CD8-positive, alpha-beta memory T cell (primary cell): ENCODE results near the gene SCO1. TPM values are rescaled to one million over a fixed set of nuclear protein-coding genes. Genes with fewer than 3 reads are reported as not detected.

Experiments
- CTCF ChIA-PET: fragments of 350-600 bp; sonication (Branson Sonifier 250); formaldehyde crosslinking; loops from one replicate; lab custom pipeline; 2021; ENCODE audit warnings: antibody characterized with exemption; lab: Charles Lee
- POLR2A ChIA-PET: fragments of 350-600 bp; sonication (Branson Sonifier 250); formaldehyde crosslinking; loops from one replicate; lab custom pipeline; 2021; ENCODE audit warnings: antibody characterized with exemption; lab: Charles Lee
- DNase-seq, 5 donors: peaks; one replicate each; pipeline versions ENCODE4 v3.0.0 to v3.0.0-alpha.2; 2020 to 2022; ENCODE audit warnings: mixed read lengths in 1 of 5
- H3K27ac ChIP-seq: one replicate; pipeline ENCODE4 v1.7.0; 2013; ENCODE audit warnings: low read depth, mild to moderate bottlenecking, low read length, moderate library complexity
- H3K27me3 ChIP-seq: 2 replicates; pipeline ENCODE4 v1.7.0; 2013; ENCODE audit warnings: low read length, mild to moderate bottlenecking; ENCODE audit not compliant: insufficient read depth, poor library complexity, severe bottlenecking
- H3K36me3 ChIP-seq: 2 replicates; pipeline ENCODE4 v1.7.0; 2013; ENCODE audit warnings: mild to moderate bottlenecking, low read length, moderate library complexity; ENCODE audit not compliant: insufficient read depth
- H3K4me1 ChIP-seq: 2 replicates; pipeline ENCODE4 v1.7.0; 2013; ENCODE audit warnings: mild to moderate bottlenecking, low read length, moderate library complexity; ENCODE audit not compliant: insufficient read depth
- H3K4me3 ChIP-seq: 2 replicates; pipeline ENCODE4 v1.7.0; 2013; ENCODE audit warnings: mild to moderate bottlenecking, low read length
- H3K9me3 ChIP-seq: 2 replicates; pipeline ENCODE4 v1.7.0; 2013; ENCODE audit warnings: mild to moderate bottlenecking, low read length
- H3K27ac Mint-ChIP-seq, 8 donors: one replicate each; pipeline ENCODE4 v1.8.0; 2020 to 2021; ENCODE audit warnings: mixed read lengths in 8 of 8, mild to moderate bottlenecking in 6 of 8, inconsistent platforms in 3 of 8, moderate library complexity in 3 of 8
- H3K27me3 Mint-ChIP-seq, 2 donors: one replicate each; pipeline ENCODE4 v1.8.0; 2020 to 2021; ENCODE audit warnings: mixed read lengths in 2 of 2, mild to moderate bottlenecking in 1 of 2, moderate library complexity in 1 of 2
- H3K36me3 Mint-ChIP-seq, 3 donors: one replicate each; pipeline ENCODE4 v1.8.0; 2020 to 2021; ENCODE audit warnings: mixed read lengths in 3 of 3, inconsistent platforms in 1 of 3, mild to moderate bottlenecking in 1 of 3
- H3K4me1 Mint-ChIP-seq, 3 donors: one replicate each; pipeline ENCODE4 v1.8.0; 2020 to 2021; ENCODE audit warnings: mixed read lengths in 3 of 3, inconsistent platforms in 1 of 3, mild to moderate bottlenecking in 1 of 3
- H3K4me3 Mint-ChIP-seq, 7 donors: one replicate each; pipeline ENCODE4 v1.8.0; 2020 to 2021; ENCODE audit warnings: mixed read lengths in 7 of 7, mild to moderate bottlenecking in 6 of 7, moderate library complexity in 4 of 7, inconsistent platforms in 2 of 7
- H3K9me3 Mint-ChIP-seq, 5 donors: one replicate each; pipeline ENCODE4 v1.8.0; 2020 to 2022; ENCODE audit warnings: mixed read lengths in 5 of 5, mild to moderate bottlenecking in 3 of 5, moderate library complexity in 2 of 5, inconsistent platforms in 1 of 5
- polyA plus RNA-seq: library from polyadenylated mRNA; unstranded; fragments of 300-500 nt; fragmentation: Illumina TruSeq; gene quantifications from one replicate; pipeline ENCODE4 v1.2.3, GENCODE V29; 2021
- total RNA-seq, 2 experiments: library from RNA; stranded (reverse); gene quantifications; one replicate each; pipeline ENCODE4 v1.2.3, GENCODE V29; 2021

SCO1 gene
- total and polyA plus RNA-seq, 3 experiments from 2014 or later = 15.9 to 46.9 (median 45.5) TPM

DNA sequence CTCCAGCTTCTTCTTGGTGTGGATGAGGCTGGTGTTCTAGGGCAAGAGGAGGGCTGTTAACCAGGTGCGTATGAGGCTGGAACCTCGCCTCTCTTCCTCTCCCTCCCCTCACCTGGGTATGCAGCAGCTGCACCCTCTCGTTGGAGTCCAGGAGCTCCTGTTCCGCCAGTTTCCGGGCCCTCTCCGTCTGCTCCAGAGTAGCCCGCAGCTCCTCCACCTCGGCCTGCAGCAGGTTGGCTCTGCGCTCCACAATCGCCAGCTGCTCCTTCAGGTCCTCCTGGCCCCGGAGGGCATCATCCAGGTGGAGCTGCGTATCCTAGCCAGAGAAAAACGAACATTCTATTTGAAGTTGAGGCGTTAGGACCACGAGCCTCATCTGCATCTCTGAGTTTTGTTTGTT lies 65.6 kb downstream of the SCO1 start:
- ChIA-PET POLR2A (no interaction called here), CTCF (interaction anchor here (1.1 to 7.7 kb wide), 4 partner anchors 9 to 213 kb away, joined by 3 to 73 read pairs (median 17); no protein-coding TSS in a partner anchor)
- no peak overlapping the region for H3K27ac ChIP-seq
- no peak overlapping the region for H3K4me3 ChIP-seq
- Mint-ChIP-seq H3K4me1 (peaks cover 0 to 3% (median 3%) of the 10 kb centered on the region in 3 donors), H3K27ac (peak overlapping the region in 1 of 8 donors; percentile 61), H3K9me3 (no peaks in the 10 kb centered on the region), H3K36me3 (peaks cover 0 to 43% (median 12%) of the 10 kb centered on the region in 3 donors), H3K27me3 (no peaks in the 10 kb centered on the region), H3K4me3 (no peak overlapping the region)
- DNase-seq = no peak
- H3K4me1 ChIP-seq = no peaks in the 10 kb centered on the region
- H3K27me3 ChIP-seq = no peaks in the 10 kb centered on the region
- no peaks in the 10 kb centered on the region for H3K9me3 ChIP-seq
- H3K36me3 ChIP-seq = no peaks in the 10 kb centered on the region

DNA sequence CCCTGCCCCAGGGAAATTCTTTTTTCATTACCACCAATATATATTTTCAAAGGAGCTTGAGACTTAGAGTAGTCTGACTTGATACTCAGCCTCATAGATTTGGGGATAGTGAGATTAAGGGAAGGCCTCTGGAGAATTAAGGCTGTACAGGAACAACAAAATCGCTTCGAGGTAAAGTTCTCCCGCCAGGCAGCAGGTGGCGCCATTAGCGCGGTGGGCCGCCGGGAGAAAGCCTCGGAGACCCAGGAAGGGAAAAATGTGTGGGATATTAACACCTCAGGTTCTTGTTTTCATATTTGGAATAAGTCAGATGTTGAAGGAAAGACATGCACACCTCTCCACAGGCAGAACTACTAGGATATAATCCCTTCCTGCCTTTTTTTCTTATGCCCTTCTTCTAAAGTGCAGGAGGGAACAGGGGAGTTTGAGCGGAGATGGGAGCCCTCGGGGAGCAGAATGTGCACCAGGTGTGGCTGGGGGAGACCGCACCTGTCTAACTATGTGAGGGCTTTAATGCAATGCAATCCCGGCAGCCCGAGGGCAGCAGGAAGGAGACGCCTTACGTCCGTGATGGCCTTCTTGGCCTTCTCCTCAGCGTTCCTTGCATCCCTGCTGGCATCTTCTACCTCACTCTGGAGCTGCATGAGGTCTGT lies 66.2 kb downstream of the SCO1 start:
- Histone ChIP-seq H3K36me3 (no peaks in the 10 kb centered on the region), H3K9me3 (no peaks in the 10 kb centered on the region), H3K4me1 (no peaks in the 10 kb centered on the region), H3K27ac (no peak overlapping the region), H3K27me3 (no peaks in the 10 kb centered on the region), H3K4me3 (no peak overlapping the region)
- ChIA-PET POLR2A (no interaction called here), CTCF (interaction anchor here (1.1 to 7.7 kb wide), 5 partner anchors 9 to 214 kb away, joined by 3 to 73 read pairs (median 12); no protein-coding TSS in a partner anchor)
- H3K27ac Mint-ChIP-seq = peak overlapping the region in 1 of 8 donors; percentile 23
- peak in 1 of 5 donors; percentile 18 for DNase-seq
- no peaks in the 10 kb centered on the region for H3K9me3 Mint-ChIP-seq
- H3K27me3 Mint-ChIP-seq = no peaks in the 10 kb centered on the region
- peaks cover 0 to 43% (median 12%) of the 10 kb centered on the region in 3 donors for H3K36me3 Mint-ChIP-seq
- H3K4me3 Mint-ChIP-seq = no peak overlapping the region
- H3K4me1 Mint-ChIP-seq = peaks cover 0 to 3% (median 3%) of the 10 kb centered on the region in 3 donors

DNA sequence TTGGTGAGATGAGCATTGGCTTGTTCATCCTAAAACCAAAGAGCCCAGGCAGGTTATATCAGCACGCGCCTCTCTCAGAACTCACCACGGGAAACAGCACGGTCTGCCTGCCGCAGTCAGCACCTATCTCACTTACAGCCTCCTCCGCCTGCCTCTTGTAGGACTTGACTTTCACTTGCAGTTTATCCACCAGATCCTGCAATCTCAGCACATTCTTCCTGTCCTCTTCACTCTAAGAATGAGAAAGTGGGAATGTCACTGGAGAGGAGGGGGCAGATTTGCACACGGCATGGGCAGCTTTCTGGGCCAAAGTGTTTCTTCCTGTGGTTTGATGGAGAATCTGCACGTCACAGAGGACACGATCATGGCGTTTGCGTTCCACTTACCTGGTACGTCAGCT lies 67.6 kb downstream of the SCO1 start:
- Histone ChIP-seq H3K4me3 (no peak overlapping the region), H3K27ac (no peak overlapping the region), H3K9me3 (no peaks in the 10 kb centered on the region), H3K36me3 (no peaks in the 10 kb centered on the region), H3K4me1 (no peaks in the 10 kb centered on the region), H3K27me3 (no peaks in the 10 kb centered on the region)
- DNase-seq = no peak
- Mint-ChIP-seq H3K4me1 (peaks cover 0 to 3% (median 3%) of the 10 kb centered on the region in 3 donors), H3K36me3 (peaks cover 0 to 33% (median 6%) of the 10 kb centered on the region in 3 donors), H3K4me3 (no peak overlapping the region), H3K27me3 (peaks cover 0 to 1% of the 10 kb centered on the region in 2 donors), H3K27ac (peak overlapping the region in 1 of 8 donors; percentile 40), H3K9me3 (no peaks in the 10 kb centered on the region)
- CTCF ChIA-PET = interaction anchor here (0.9 to 7.7 kb wide), 7 partner anchors 8 to 218 kb away, joined by 3 to 73 read pairs (median 8); no protein-coding TSS in a partner anchor
- POLR2A ChIA-PET = no interaction called here

DNA sequence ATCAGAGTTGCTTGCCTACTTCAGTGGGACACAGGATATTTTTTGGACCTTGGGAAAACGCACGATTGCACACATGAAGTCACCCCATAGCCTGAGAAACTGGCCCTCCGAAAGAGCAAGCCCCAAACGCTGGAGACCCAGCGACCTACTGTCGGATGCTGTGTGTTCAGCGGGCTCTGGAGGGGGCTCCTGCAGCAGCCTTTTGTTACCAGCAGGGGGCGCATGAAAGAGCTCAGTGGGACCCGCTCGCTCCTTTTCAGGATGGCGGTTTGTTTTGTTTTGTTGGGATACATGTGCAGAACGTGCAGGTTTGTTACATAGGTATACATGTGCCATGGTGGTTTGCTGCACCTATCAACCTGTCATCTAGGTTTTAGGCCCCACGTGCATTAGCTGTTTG lies 68.6 kb downstream of the SCO1 start:
- no peak overlapping the region for H3K27ac Mint-ChIP-seq
- Histone ChIP-seq H3K27ac (no peak overlapping the region), H3K27me3 (no peaks in the 10 kb centered on the region), H3K4me3 (no peak overlapping the region), H3K36me3 (no peaks in the 10 kb centered on the region), H3K4me1 (no peaks in the 10 kb centered on the region), H3K9me3 (no peaks in the 10 kb centered on the region)
- peaks cover 0 to 25% (median 6%) of the 10 kb centered on the region in 3 donors for H3K36me3 Mint-ChIP-seq
- peaks cover 0 to 3% of the 10 kb centered on the region in 2 donors for H3K27me3 Mint-ChIP-seq
- H3K4me1 Mint-ChIP-seq = peaks cover 0 to 3% (median 3%) of the 10 kb centered on the region in 3 donors
- DNase-seq = no peak
- no peaks in the 10 kb centered on the region for H3K9me3 Mint-ChIP-seq
- ChIA-PET CTCF (interaction anchor here (0.9 to 7.7 kb wide), 6 partner anchors 9 to 219 kb away, joined by 3 to 73 read pairs (median 9); no protein-coding TSS in a partner anchor), POLR2A (no interaction called here)
- no peak overlapping the region for H3K4me3 Mint-ChIP-seq

DNA sequence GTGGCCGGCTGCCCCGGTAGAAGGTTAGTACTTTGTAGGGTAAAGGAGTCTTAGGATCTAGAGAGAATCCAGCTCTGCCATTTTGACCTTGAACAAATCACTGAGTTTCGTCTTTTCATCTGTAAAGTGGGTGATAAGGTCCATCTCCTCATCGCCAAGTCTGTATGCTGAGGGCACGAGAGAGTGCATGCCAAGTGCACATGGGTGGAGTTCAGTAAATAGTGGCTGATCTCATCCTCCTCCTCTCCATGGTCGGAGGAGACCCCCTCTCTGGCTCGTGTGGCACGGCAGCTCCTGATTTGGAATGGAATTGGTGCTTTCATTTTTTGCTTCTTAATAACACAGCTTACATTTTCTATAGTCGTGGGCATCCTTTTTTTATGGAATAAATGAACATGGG lies 70.9 kb downstream of the SCO1 start:
- no peak overlapping the region for H3K4me3 ChIP-seq
- Mint-ChIP-seq H3K9me3 (no peaks in the 10 kb centered on the region), H3K4me1 (peaks cover 0 to 3% (median 3%) of the 10 kb centered on the region in 3 donors), H3K4me3 (no peak overlapping the region), H3K27me3 (peaks cover 0 to 3% of the 10 kb centered on the region in 2 donors), H3K36me3 (peaks cover 0 to 15% (median 3%) of the 10 kb centered on the region in 3 donors), H3K27ac (no peak overlapping the region)
- H3K4me1 ChIP-seq = no peaks in the 10 kb centered on the region
- ChIA-PET POLR2A (no interaction called here), CTCF (interaction anchor here (7.7 kb wide), 1 partner anchor 9 kb away, joined by 73 read pairs; no protein-coding TSS in a partner anchor)
- H3K27me3 ChIP-seq = no peaks in the 10 kb centered on the region
- H3K36me3 ChIP-seq = no peaks in the 10 kb centered on the region
- H3K27ac ChIP-seq = no peak overlapping the region
- no peaks in the 10 kb centered on the region for H3K9me3 ChIP-seq
- DNase-seq = no peak

DNA sequence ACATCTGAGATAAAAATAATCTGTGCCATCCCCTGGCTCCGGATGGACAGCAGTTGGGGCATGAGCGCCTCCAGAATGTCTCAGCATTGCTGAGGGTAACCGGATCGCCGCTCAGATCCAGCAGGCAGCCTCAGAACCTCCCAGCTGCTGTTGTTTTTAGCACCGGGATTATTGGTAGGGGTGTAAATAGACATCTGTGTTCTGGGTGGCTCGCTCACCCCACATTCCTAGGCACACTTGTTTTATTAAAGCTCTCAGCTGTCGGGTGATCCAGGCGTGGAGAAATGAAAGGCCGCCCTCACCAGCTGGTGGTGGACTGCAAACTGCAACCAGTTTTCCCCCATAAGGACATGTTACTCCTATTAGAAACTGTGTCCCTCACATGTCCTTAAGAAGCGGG lies 72.4 kb downstream of the SCO1 start:
- no peaks in the 10 kb centered on the region for H3K27me3 ChIP-seq
- Mint-ChIP-seq H3K9me3 (no peaks in the 10 kb centered on the region), H3K4me3 (no peak overlapping the region), H3K27me3 (peaks cover 0 to 6% of the 10 kb centered on the region in 2 donors), H3K36me3 (peaks cover 0 to 9% (median 1%) of the 10 kb centered on the region in 3 donors), H3K27ac (no peak overlapping the region), H3K4me1 (no peaks in the 10 kb centered on the region)
- H3K36me3 ChIP-seq = no peaks in the 10 kb centered on the region
- H3K9me3 ChIP-seq = no peaks in the 10 kb centered on the region
- ChIA-PET CTCF (no interaction called here), POLR2A (no interaction called here)
- no peak for DNase-seq
- no peak overlapping the region for H3K4me3 ChIP-seq
- H3K4me1 ChIP-seq = no peaks in the 10 kb centered on the region
- no peak overlapping the region for H3K27ac ChIP-seq

DNA sequence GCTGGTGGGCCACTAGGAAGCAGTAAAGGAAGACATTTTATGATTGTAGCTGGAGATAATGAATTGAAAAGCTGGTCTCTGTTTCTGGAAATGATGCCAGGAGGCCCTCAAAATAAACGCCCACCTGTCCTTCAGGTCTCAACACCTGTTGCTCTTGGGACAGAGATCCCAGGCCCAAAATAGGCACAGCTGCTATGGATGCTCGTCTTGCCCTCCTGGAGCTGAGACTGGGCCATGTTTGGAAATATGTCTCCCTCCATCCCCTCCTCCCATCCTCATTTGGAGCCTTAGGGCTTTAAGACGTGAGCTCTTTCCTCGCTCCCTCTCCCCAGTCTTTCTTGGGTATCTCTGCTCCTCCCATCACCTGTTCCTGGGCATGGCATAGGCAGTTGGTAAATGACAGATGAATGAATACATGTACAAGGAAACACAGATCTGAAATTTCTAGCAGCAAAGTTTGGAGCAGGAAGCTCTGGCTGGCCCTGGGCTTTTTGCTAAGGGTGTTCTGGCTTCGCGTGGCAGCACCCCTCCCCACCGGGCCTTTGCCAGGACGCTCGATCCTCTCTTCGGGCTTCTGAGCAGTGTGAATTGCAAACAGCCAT lies 73.5 kb downstream of the SCO1 start:
- no peak overlapping the region for H3K27ac Mint-ChIP-seq
- CTCF ChIA-PET = no interaction called here

More for the DNA sequence above, 73.5 kb downstream of the SCO1 start:
- Mint-ChIP-seq H3K9me3 (no peaks in the 10 kb centered on the region), H3K27me3 (peaks cover 0 to 6% of the 10 kb centered on the region in 2 donors), H3K36me3 (peaks cover 0 to 3% (median 0%) of the 10 kb centered on the region in 3 donors), H3K4me1 (no peaks in the 10 kb centered on the region), H3K4me3 (no peak overlapping the region)
- Histone ChIP-seq H3K9me3 (no peaks in the 10 kb centered on the region), H3K36me3 (no peaks in the 10 kb centered on the region), H3K4me3 (no peak overlapping the region), H3K4me1 (no peaks in the 10 kb centered on the region), H3K27ac (no peak overlapping the region), H3K27me3 (no peaks in the 10 kb centered on the region)
- POLR2A ChIA-PET = no interaction called here
- no peak for DNase-seq
